Vagina (tissue), 2 donors: Measurements from ENCODE around the gene EHHADH.

Experiments used
- POLR2A ChIP-seq, 2 donors: fragments of 450-650 bp; IDR thresholded peaks; one replicate each; pipeline ENCODE4 v1.6.1; 2017; ENCODE audit warnings: antibody characterized with exemption in 2 of 2, mild to moderate bottlenecking in 2 of 2, moderate library complexity in 2 of 2
- TF ChIP-seq, protein P1 (sequence below), 3 experiments: fragments of 450-650 bp in 2 of 3; fragments of 200-600 bp in 1 of 3; sonication (generic) in 1 of 3; IDR thresholded peaks; one replicate each; pipeline ENCODE4 v1.5.1; 2017 to 2019; ENCODE audit warnings: antibody characterized with exemption in 3 of 3, mild to moderate bottlenecking in 2 of 3, moderate library complexity in 2 of 3

- TF ChIP-seq POLR2A (IDR thresholded peaks at IDR 0.05) = no peak
- TF ChIP-seq, protein P1, sequence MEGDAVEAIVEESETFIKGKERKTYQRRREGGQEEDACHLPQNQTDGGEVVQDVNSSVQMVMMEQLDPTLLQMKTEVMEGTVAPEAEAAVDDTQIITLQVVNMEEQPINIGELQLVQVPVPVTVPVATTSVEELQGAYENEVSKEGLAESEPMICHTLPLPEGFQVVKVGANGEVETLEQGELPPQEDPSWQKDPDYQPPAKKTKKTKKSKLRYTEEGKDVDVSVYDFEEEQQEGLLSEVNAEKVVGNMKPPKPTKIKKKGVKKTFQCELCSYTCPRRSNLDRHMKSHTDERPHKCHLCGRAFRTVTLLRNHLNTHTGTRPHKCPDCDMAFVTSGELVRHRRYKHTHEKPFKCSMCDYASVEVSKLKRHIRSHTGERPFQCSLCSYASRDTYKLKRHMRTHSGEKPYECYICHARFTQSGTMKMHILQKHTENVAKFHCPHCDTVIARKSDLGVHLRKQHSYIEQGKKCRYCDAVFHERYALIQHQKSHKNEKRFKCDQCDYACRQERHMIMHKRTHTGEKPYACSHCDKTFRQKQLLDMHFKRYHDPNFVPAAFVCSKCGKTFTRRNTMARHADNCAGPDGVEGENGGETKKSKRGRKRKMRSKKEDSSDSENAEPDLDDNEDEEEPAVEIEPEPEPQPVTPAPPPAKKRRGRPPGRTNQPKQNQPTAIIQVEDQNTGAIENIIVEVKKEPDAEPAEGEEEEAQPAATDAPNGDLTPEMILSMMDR (IDR thresholded peaks at IDR 0.05) = no peak
Measured at GRCh38 chr3:185272033-185272432, 18.2 kb upstream of the EHHADH start.
